WI38 (cell line): Measurements from ENCODE around the gene BEND6.

Experiments
- H3K4me3 ChIP-seq: 2 replicates; pipeline ENCODE4 v1.5.1; 2011; ENCODE audit warnings: low read depth, mild to moderate bottlenecking, control low read depth, low read length
- TF ChIP-seq, protein P1 (sequence below): IDR thresholded peaks from 2 replicates; pipeline ENCODE4 v1.5.1; 2012; ENCODE audit warnings: low read depth, mild to moderate bottlenecking, control low read depth, low read length

BEND6 gene, protein sequence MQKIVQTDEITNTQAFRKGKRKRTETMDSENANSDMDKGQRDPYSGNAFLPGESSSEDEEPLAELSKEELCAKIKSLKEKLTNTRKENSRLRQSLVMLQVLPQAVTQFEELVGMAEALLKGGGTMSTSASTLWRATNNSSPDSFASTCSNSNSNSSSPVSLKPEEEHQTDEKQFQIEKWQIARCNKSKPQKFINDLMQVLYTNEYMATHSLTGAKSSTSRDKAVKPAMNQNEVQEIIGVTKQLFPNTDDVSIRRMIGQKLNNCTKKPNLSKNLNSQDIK

DNA sequence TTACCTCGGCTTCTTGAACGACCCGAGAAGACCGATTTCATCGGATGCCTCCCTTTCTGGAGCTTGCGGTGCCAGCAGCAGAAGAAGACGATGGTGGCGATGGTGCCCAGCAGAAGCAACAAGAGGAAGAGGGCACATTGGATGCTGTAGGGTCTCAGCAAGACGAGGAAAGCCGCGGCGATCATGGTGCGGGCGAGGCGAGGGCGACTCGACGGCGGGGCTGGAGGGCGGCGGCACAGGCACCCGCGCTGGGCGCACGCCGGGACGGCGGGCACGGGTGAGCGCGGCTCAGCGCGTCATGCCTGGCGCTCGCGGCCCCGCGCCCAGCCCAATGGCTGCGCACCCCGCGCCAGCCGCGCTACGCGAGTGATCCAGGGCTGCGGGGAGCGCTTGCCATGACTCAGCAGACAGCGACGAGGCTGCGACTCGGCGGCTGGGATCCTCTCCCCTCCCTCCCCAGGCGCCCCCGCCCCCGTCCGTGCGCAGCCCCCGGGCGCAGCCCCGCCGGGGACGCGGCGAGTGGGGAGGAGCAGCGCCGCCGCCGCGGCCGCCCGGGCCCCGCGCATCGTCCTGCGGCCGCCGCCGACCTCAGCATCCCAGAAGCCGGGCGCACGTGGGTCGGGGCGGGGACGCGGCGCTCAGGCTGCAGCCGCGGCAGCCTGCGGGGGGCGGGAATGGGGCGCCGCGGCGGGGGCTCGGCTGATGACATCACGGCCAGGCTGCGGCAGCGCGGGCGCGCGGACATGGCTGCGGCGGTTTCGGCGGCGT, at the start of gene BEND6:
Gene BEND6 (plus strand): TSS at position 705 of the 768 bp plus-strand sequence. CDS start 26,704 bp downstream, outside the sequence.
- peak within 1 kb of the TSS; percentile 94 for H3K4me3 ChIP-seq

DNA sequence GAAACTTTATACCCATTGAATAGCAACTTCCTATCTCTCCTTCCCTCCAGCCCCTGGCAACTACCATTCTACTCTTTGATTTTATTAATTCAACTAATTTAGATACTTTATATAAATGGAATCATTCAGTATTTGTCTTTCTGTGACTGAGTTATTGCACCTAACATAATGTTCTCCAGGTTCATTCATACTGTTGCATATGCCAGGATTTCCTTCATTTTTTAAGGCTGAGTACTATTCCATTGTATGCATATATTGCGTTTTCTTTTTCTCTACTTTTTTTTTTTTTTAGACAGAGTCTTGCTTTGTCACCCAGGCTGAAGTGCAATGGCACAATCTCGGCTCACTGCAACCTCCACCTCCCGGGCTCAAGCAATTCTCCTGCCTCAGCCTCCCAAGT, 49.5 kb upstream of the BEND6 start:
- TF ChIP-seq, protein P1, sequence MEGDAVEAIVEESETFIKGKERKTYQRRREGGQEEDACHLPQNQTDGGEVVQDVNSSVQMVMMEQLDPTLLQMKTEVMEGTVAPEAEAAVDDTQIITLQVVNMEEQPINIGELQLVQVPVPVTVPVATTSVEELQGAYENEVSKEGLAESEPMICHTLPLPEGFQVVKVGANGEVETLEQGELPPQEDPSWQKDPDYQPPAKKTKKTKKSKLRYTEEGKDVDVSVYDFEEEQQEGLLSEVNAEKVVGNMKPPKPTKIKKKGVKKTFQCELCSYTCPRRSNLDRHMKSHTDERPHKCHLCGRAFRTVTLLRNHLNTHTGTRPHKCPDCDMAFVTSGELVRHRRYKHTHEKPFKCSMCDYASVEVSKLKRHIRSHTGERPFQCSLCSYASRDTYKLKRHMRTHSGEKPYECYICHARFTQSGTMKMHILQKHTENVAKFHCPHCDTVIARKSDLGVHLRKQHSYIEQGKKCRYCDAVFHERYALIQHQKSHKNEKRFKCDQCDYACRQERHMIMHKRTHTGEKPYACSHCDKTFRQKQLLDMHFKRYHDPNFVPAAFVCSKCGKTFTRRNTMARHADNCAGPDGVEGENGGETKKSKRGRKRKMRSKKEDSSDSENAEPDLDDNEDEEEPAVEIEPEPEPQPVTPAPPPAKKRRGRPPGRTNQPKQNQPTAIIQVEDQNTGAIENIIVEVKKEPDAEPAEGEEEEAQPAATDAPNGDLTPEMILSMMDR, result no peak
- H3K4me3 ChIP-seq, result no peak overlapping the region

More for the DNA sequence above, at the start of gene BEND6:
- TF ChIP-seq, protein P1, result no peak

DNA sequence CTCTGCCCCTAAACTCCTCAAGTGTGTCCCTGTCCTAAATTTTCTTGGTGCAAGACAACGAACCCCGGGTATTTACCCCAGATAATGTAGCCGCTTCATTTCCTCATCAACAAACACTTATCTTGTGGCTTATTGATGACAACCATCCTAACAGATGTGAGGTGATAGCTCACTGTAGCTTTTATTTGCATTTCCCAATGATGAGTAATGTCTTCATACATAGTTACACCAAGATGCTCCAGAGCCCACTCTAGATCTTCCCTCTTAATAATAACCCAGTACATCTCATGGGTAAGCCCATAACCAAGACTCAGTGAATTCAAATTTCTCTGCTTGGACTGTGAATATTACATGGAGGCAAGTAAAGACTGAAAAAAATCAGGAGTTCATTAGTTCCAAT, 48.2 kb upstream of the BEND6 start:
- 0 out of 2 replicates have a peak overlapping the region, but pooled peaks have one; percentile 12 for H3K4me3 ChIP-seq
- TF ChIP-seq, protein P1, result no peak

DNA sequence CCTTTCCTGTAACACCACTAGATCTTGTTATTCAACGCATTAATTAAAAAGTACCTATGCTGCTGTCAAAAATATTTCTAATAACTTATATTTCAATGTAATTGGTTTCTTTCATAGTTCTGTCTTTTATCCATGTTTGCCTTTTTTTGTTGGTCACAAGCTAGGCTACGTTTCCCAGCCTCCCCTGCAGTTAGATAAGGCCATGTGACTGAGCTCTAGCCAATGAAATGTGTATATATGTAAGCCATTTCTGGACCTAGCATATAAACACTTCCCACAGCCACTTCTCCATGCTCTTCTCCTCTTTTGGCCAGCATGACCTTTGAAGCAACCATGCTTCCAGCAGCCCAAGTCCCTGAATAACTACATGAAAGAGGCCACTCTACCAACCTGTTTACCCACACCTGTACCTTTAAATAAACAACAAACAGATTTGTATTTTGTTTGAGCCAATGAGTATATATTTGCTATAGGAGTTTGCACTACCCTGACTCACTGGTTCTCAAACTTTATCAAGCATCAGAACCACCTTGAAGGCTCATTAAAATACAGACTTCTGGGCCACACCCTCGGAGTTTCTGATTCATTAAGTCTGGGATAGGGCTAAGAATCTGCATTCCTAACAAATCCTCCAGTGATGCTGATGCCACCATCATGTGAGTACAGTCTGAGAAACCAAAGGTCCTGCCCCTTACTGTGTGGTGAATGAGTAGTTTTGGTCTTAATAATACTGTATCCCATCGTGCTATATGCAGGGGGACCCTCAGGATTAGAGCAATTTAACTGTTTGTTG, 45.6 kb upstream of the BEND6 start:
- no peak overlapping the region for H3K4me3 ChIP-seq
- TF ChIP-seq, protein P1, result no peak

DNA sequence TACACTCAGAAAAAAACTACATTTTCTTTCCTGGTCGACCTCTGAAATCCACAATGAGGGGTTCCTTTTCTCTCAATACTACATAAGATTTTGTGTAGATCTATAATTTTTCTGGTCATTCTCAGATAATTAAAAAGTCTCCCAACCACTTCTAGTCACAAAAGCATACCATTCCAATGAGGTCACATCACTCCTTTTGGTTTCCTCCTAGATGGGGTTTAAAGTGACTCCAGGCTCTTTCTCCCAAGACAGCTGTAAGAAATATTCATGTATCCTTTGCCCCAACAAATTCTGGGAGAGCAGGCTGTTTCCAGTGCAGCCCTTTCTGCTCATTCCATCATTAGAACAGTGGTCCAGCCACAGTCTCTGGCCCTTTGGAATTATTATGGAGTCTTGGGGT, 43.1 kb upstream of the BEND6 start:
- TF ChIP-seq, protein P1, result no peak
- no peak overlapping the region for H3K4me3 ChIP-seq

DNA sequence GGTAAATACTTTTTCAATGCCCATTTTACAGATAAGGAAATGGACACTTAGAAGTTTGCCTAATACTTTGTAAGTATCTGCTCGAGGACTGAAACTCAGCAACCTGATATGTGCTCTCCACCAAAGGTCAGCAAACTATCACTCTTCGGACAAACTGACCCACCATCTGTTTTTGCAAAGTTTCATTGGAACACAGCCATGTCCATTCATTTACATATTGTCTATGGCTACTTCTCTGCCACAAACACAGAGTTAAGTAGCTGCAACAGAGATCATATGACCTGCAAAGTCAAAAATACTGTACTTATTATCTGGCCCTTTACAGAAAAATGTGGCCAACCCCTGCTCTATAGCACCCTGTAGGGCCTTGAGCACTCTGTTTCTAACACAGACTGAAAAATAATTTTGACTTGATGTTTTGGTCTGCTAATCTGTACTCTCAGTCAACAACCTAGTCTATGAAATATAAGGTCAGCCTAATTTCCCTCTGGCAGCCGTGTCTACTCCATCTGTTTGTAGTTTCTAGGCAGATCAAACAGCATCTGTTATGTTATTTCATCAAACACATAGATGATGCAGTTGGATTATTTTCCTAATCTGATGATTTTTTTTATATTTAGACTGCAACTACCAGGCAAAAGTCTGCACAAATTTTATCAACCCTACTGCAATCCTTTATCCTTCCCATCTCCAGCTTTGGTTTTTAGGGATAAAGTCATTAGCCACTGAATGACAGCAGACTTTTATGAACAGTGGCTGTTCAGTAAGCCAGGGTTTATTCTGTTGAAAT, 41.4 kb upstream of the BEND6 start:
- H3K4me3 ChIP-seq, result no peak overlapping the region
- TF ChIP-seq, protein P1, result no peak
